Measurements from ENCODE around the gene GRAMD1B.

The GRAMD1B gene

DNA sequence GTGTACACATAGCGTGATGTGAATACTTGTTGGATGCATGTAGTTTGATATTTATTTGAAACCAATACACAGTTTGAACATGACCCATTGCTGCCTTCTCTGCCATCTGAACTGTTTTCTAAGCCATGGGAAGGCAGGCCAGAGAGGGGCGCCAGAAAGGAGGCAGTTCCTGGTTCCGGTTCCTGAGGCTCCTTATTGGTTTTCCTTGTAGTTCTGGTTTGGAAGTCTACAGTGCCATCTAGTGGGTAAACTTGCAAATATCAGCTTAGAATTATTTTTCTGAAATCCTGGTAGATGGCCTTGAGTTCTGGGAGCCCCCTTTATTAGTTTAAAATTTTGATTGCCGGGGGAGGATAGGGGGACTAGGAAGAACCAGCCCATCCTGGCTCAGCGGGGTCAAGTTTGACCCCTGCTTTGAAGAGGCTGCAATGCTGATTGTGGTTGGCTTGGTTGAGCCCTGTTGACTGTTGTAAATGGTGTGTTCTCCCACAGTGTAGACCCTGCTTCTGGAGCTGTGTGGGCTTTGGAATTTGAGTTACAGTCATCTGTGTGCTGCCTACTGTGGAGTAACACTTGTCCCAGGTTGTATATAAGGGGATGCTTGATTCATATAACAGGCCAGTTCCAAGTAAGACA is 48.4 kb downstream of the GRAMD1B start:
- H3K9me3 ChIP-seq, result no peaks in the 10 kb centered on the region
- TF ChIP-seq CTCF (IDR thresholded peaks at IDR 0.05; ENCODE audit: low read depth, low read length), result peak; percentile 83
- peaks cover 16% of the 10 kb centered on the region for H3K4me1 ChIP-seq
- H3K27me3 ChIP-seq, result no peaks in the 10 kb centered on the region
- H3K4me3 ChIP-seq (ENCODE audit: low read depth, low read length), result no peak overlapping the region
- no peaks in the 10 kb centered on the region for H3K36me3 ChIP-seq
- DNase-seq, result peak; percentile 78

DNA sequence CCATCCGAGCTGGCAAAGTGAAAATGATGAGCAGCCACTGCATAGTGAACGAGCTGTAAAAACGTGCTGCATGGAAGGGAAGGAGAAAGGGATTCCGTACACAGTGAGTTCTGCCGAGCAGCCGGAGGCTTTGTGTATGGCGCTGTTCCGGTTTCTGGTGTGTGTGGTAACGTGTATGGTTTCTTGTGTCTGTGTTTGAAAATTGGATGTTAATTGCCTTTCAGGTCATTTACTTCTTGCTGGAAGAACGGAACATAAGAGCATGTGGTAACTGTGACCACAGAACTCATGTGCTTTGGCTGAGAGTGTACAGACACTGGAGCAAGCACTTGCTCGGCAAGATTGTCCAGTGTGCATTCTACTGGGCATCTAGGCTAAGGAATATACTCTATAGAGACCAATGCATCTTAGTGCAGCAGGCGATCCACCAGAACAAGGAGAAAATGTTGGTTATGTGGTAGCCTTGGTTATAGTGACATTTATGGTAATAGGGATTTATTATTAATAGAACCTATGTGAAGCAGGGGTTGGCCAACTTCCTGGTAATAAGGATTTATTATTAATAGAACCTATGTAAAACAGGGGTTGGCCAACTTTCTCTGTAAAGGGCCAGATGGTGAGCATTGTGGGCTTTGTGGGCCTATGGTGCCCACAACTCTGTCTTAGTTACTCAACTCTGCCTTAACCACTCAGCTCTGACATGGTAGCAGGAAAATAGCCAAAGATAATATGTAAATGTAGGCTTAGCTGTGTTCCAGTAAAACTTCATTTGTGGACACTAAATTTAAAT is 49.2 kb downstream of the GRAMD1B start:
- Histone ChIP-seq H3K36me3 (no peaks in the 10 kb centered on the region), H3K4me3 (ENCODE audit: low read depth, low read length) (no peak overlapping the region), H3K4me1 (peaks cover 16% of the 10 kb centered on the region), H3K9me3 (no peaks in the 10 kb centered on the region), H3K27me3 (no peaks in the 10 kb centered on the region)
- DNase-seq, result no peak
- TF ChIP-seq CTCF (IDR thresholded peaks at IDR 0.05; ENCODE audit: low read depth, low read length), result no peak

DNA sequence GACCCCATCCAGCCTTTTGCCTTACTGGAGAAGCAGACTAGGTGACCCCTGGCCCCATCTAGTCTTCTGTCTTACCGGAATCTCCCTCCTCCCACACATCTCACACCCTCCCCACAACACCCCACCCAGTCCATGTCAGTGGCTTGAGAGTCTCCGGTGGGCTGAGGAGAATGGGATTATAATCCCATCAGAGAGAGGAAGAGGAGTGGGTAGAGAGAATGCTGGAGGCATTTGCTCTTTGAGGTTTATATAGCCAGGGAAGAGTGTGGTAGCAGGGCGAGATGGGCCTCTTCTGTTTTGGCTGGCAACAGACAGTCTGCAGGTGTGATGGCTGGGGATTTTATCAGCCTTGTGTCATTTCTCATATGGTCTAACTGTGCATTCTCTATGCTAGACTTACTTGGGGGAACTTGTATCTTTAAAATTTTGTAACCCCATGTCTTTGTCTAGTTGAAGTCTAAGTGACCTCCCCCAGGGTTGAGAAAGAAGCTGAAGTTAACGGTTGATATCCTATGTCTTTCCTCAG is 50.3 kb downstream of the GRAMD1B start:
- no peak for DNase-seq
- H3K4me3 ChIP-seq (ENCODE audit: low read depth, low read length), result no peak overlapping the region
- no peaks in the 10 kb centered on the region for H3K36me3 ChIP-seq
- H3K9me3 ChIP-seq, result no peaks in the 10 kb centered on the region
- no peak for TF ChIP-seq CTCF (IDR thresholded peaks at IDR 0.05; ENCODE audit: low read depth, low read length)
- no peaks in the 10 kb centered on the region for H3K27me3 ChIP-seq
- H3K4me1 ChIP-seq, result peaks cover 8% of the 10 kb centered on the region

GRCh38 chr11:123480882-123481281 is 50.8 kb downstream of the GRAMD1B start:
- Histone ChIP-seq H3K36me3 (no peaks in the 10 kb centered on the region), H3K4me1 (peaks cover 4% of the 10 kb centered on the region; the same call in 1 of the 2 replicates), H3K27me3 (no peaks in the 10 kb centered on the region), H3K9me3 (no peaks in the 10 kb centered on the region), H3K4me3 (ENCODE audit: low read depth, low read length) (no peak overlapping the region)
- TF ChIP-seq CTCF (IDR thresholded peaks at IDR 0.05; ENCODE audit: low read depth, low read length), result no peak
- no peak for DNase-seq

DNA sequence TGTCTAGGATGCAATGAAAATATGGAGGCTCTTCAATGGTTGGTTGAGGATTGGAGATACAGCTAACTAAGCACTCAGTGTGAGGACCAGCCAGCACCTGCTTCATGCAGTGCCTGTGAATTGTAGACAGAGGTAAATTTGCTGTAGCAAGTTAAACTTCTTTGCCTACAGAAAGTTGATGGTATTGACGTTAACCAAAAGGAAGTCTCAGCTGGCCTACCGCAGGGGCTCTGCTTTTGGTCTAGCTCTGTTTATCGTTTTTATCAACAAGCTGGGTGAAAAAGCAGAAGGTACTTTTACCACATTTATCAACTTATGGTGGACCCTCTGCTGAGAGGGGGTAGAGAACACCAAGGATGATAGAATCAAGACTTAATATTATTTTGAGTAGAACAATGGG is 51.6 kb downstream of the GRAMD1B start:
- H3K4me3 ChIP-seq (ENCODE audit: low read depth, low read length), result no peak overlapping the region
- no peaks in the 10 kb centered on the region for H3K9me3 ChIP-seq
- no peak for TF ChIP-seq CTCF (IDR thresholded peaks at IDR 0.05; ENCODE audit: low read depth, low read length)
- peaks cover 4% of the 10 kb centered on the region; the same call in 1 of the 2 replicates for H3K4me1 ChIP-seq
- H3K36me3 ChIP-seq, result no peaks in the 10 kb centered on the region
- DNase-seq, result no peak
- no peaks in the 10 kb centered on the region for H3K27me3 ChIP-seq

DNA sequence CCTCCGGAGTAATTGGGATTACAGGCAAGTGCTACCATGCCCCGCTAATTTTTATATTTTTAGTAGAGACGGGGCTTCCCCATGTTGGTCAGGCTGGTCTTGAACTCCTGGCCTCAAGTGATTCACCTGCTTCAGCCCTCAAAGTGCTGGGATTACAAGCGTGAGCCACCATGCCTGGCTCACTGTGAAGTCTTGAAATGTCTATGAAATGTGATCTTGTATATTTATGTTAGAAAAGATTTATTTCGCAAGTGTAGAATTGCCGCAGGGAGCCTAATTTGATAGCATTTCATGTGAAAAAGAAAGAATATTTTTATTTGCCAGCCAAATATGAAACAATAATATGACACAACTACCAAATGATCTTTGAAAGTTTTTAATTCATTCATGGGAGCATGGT is 52.1 kb downstream of the GRAMD1B start:
- TF ChIP-seq CTCF (IDR thresholded peaks at IDR 0.05; ENCODE audit: low read depth, low read length), result no peak
- no peaks in the 10 kb centered on the region for H3K27me3 ChIP-seq
- no peak overlapping the region for H3K4me3 ChIP-seq (ENCODE audit: low read depth, low read length)
- DNase-seq, result no peak
- peaks cover 4% of the 10 kb centered on the region; the same call in 1 of the 2 replicates for H3K4me1 ChIP-seq
- no peaks in the 10 kb centered on the region for H3K9me3 ChIP-seq
- no peaks in the 10 kb centered on the region for H3K36me3 ChIP-seq
